Mesenchymal stem cell (in vitro differentiated cells and primary cell): ENCODE data around the gene WNT9A.

ENCODE experiments used
- DNase-seq: peaks from one replicate; pipeline ENCODE4 v3.0.0-alpha.2; 2013
- H2AFZ ChIP-seq: one replicate; pipeline ENCODE4 v1.6.1; 2013; ENCODE audit warnings: low read depth, mild to moderate bottlenecking, control low read depth, inconsistent platforms, low read length, moderate library complexity
- H2AK5ac ChIP-seq: 2 replicates; pipeline ENCODE4 v1.6.1; 2013; ENCODE audit warnings: low read length, moderate library complexity, mild to moderate bottlenecking, inconsistent platforms; ENCODE audit not compliant: severe bottlenecking
- H2BK120ac ChIP-seq: one replicate; pipeline ENCODE4 v1.6.1; 2013; ENCODE audit warnings: low read depth, mild to moderate bottlenecking, inconsistent platforms, low read length, moderate library complexity
- H2BK12ac ChIP-seq, 2 experiments: one replicate each; pipeline ENCODE4 v1.6.1; 2013; ENCODE audit warnings: inconsistent platforms in 2 of 2, low read length in 2 of 2, mild to moderate bottlenecking in 2 of 2, moderate library complexity in 2 of 2, control low read depth in 1 of 2
- H2BK15ac ChIP-seq: one replicate; pipeline ENCODE4 v1.6.1; 2013; ENCODE audit warnings: mild to moderate bottlenecking, low read depth, inconsistent platforms; ENCODE audit not compliant: poor library complexity, severe bottlenecking
- H2BK5ac ChIP-seq: 2 replicates; pipeline ENCODE4 v1.6.1; 2013; ENCODE audit warnings: low read depth, mild to moderate bottlenecking, low read length, control low read depth, inconsistent platforms; ENCODE audit not compliant: poor library complexity, severe bottlenecking
- H3K14ac ChIP-seq, 2 experiments: one replicate each; pipeline ENCODE4 v1.6.1; 2013; ENCODE audit warnings: inconsistent platforms in 2 of 2, low read length in 2 of 2, control low read depth in 1 of 2, mild to moderate bottlenecking in 1 of 2, moderate library complexity in 1 of 2
- H3K18ac ChIP-seq, 2 experiments: one replicate each; pipeline ENCODE4 v1.6.1; 2013; ENCODE audit warnings: inconsistent platforms in 2 of 2, low read length in 2 of 2, control low read depth in 1 of 2, low read depth in 1 of 2, mild to moderate bottlenecking in 1 of 2
- H3K23ac ChIP-seq, 2 experiments: one replicate each; pipeline ENCODE4 v1.6.1; 2013; ENCODE audit warnings: inconsistent platforms in 2 of 2, low read length in 2 of 2, mild to moderate bottlenecking in 2 of 2, moderate library complexity in 2 of 2, control low read depth in 1 of 2
- H3K27ac ChIP-seq: 2 replicates; pipeline ENCODE4 v1.5.1; 2013; ENCODE audit warnings: mild to moderate bottlenecking, moderate library complexity, low read length, control low read depth, inconsistent platforms; ENCODE audit not compliant: poor library complexity, severe bottlenecking
- H3K27me3 ChIP-seq, 2 experiments: 2 replicates each; pipeline versions ENCODE4 v1.6.1 to v1.7.0; 2013; ENCODE audit warnings: low read length in 2 of 2, mild to moderate bottlenecking in 2 of 2, moderate library complexity in 2 of 2, control low read depth in 1 of 2, inconsistent platforms in 1 of 2; ENCODE audit not compliant: control insufficient read depth in 1 of 2, insufficient read depth in 1 of 2
- H3K36me3 ChIP-seq, 2 experiments: 2 replicates each; pipeline versions ENCODE4 v1.6.1 to v1.7.0; 2013; ENCODE audit warnings: low read length in 2 of 2, control low read depth in 1 of 2, inconsistent platforms in 1 of 2, low read depth in 1 of 2, mild to moderate bottlenecking in 1 of 2; ENCODE audit not compliant: insufficient read depth in 2 of 2, control insufficient read depth in 1 of 2
- H3K4ac ChIP-seq, 2 experiments: one replicate each; pipeline ENCODE4 v1.6.1; 2013; ENCODE audit warnings: inconsistent platforms in 2 of 2, low read length in 2 of 2, mild to moderate bottlenecking in 2 of 2, moderate library complexity in 2 of 2, control low read depth in 1 of 2, low read depth in 1 of 2
- H3K4me1 ChIP-seq: 2 replicates; pipeline ENCODE4 v1.6.1; 2013; ENCODE audit warnings: low read depth, low read length, control low read depth; ENCODE audit not compliant: control insufficient read depth, insufficient read depth
- H3K4me2 ChIP-seq: 2 replicates; pipeline ENCODE4 v1.6.1; 2013; ENCODE audit warnings: low read length, mild to moderate bottlenecking, inconsistent platforms; ENCODE audit not compliant: poor library complexity, severe bottlenecking
- H3K4me3 ChIP-seq, 2 experiments: 2 replicates each; pipeline versions ENCODE4 v1.5.1 to v1.7.0; 2013; ENCODE audit warnings: low read length in 2 of 2, mild to moderate bottlenecking in 2 of 2, control low read depth in 1 of 2, low read depth in 1 of 2; ENCODE audit not compliant: insufficient read depth in 1 of 2
- H3K79me1 ChIP-seq: replicated peaks from 2 replicates; pipeline ENCODE4 v1.6.1; 2013; ENCODE audit warnings: mild to moderate bottlenecking, control low read depth, low read length, inconsistent platforms; ENCODE audit not compliant: poor library complexity, severe bottlenecking
- H3K9ac ChIP-seq: 2 replicates; pipeline ENCODE4 v1.7.0; 2013; ENCODE audit warnings: mild to moderate bottlenecking, low read length, moderate library complexity
- H3K9me3 ChIP-seq: 2 replicates; pipeline ENCODE4 v1.7.0; 2013; ENCODE audit warnings: mild to moderate bottlenecking, low read length; ENCODE audit not compliant: control insufficient read depth
- H4K8ac ChIP-seq: one replicate; pipeline ENCODE4 v1.6.1; 2013; ENCODE audit warnings: inconsistent platforms, mild to moderate bottlenecking, low read length, moderate library complexity
- H4K91ac ChIP-seq: one replicate; pipeline ENCODE4 v1.6.1; 2013; ENCODE audit warnings: mild to moderate bottlenecking, low read length, inconsistent platforms
- WGBS: methylation state at CpG from one replicate; pipeline ENCODE4 v1.1.7; 2013; ENCODE audit warnings: mixed read lengths; 5-methylcytosine and 5-hydroxymethylcytosine counted together

Gene WNT9A

GRCh38 chr1:227896710-227897655, 50.7 kb downstream of the WNT9A start:
- Histone ChIP-seq H2BK120ac (no peak overlapping the region), H3K79me1 (no peaks in the 10 kb centered on the region), H3K9ac (no peak overlapping the region), H2AFZ (no peak overlapping the region), H3K18ac (no peak overlapping the region), H3K27ac (no peak overlapping the region), H3K4ac (no peak overlapping the region), H3K4me1 (peaks cover 42% of the 10 kb centered on the region), H2BK12ac (no peak overlapping the region), H3K27me3 (peaks cover 0 to 22% of the 10 kb centered on the region in 2 experiments), H2AK5ac (peak overlapping the region; percentile 37), H3K23ac (no peak overlapping the region), H3K36me3 (no peaks in the 10 kb centered on the region), H3K14ac (no peak overlapping the region), H3K9me3 (no peaks in the 10 kb centered on the region), H3K4me3 (no peak overlapping the region), H4K91ac (no peak overlapping the region), H3K4me2 (no peak overlapping the region), H4K8ac (no peak overlapping the region), H2BK5ac (no peak overlapping the region), H2BK15ac (no peak overlapping the region)
- DNase-seq, result no peak
- 84% methylated on average over 8 of the region's 9 CpGs for WGBS

- peaks cover 0 to 28% of the 10 kb centered on the region in 2 experiments for H3K27me3 ChIP-seq
- H3K18ac ChIP-seq, result no peak overlapping the region
- no peak overlapping the region for H2BK120ac ChIP-seq
- no peak overlapping the region for H3K4ac ChIP-seq
- no peak overlapping the region for H3K9ac ChIP-seq
- H2BK15ac ChIP-seq, result no peak overlapping the region
- no peak overlapping the region for H2AFZ ChIP-seq
- H3K27ac ChIP-seq, result peak overlapping the region; percentile 4
- peak overlapping the region; percentile 20 for H2BK5ac ChIP-seq
- H4K91ac ChIP-seq, result no peak overlapping the region
- WGBS, result 75% methylated on average over 24 of the region's 24 CpGs
- H3K9me3 ChIP-seq, result no peaks in the 10 kb centered on the region
- H2AK5ac ChIP-seq, result peak overlapping the region; percentile 27
- H3K79me1 ChIP-seq, result no peaks in the 10 kb centered on the region
- H3K36me3 ChIP-seq, result no peaks in the 10 kb centered on the region
- peaks cover 43% of the 10 kb centered on the region for H3K4me1 ChIP-seq
- H3K4me3 ChIP-seq, result no peak overlapping the region
- no peak overlapping the region for H3K23ac ChIP-seq
- DNase-seq, result no peak
- no peak overlapping the region for H3K4me2 ChIP-seq
- H4K8ac ChIP-seq, result no peak overlapping the region
- H2BK12ac ChIP-seq, result no peak overlapping the region
- no peak overlapping the region for H3K14ac ChIP-seq
Measured at GRCh38 chr1:227895828-227896685, 51.7 kb downstream of the WNT9A start.

- H3K9ac ChIP-seq, result no peak overlapping the region
- no peak overlapping the region for H3K27ac ChIP-seq
- H2BK12ac ChIP-seq, result no peak overlapping the region
- no peak overlapping the region for H3K4me2 ChIP-seq
- H3K79me1 ChIP-seq, result no peaks in the 10 kb centered on the region
- no peak overlapping the region for H2BK120ac ChIP-seq
- 90% methylated on average over 12 of the region's 12 CpGs for WGBS
- H2BK5ac ChIP-seq, result no peak overlapping the region
- H2AFZ ChIP-seq, result no peak overlapping the region
- no peak overlapping the region for H3K4ac ChIP-seq
- peaks cover 50% of the 10 kb centered on the region for H3K4me1 ChIP-seq
- no peak for DNase-seq
- H2AK5ac ChIP-seq, result peak overlapping the region; percentile 57
- H3K4me3 ChIP-seq, result no peak overlapping the region
- peaks cover 0 to 27% of the 10 kb centered on the region in 2 experiments for H3K27me3 ChIP-seq
- no peak overlapping the region for H3K18ac ChIP-seq
- H3K23ac ChIP-seq, result no peak overlapping the region
- no peak overlapping the region for H4K8ac ChIP-seq
- no peaks in the 10 kb centered on the region for H3K9me3 ChIP-seq
- no peaks in the 10 kb centered on the region for H3K36me3 ChIP-seq
- H4K91ac ChIP-seq, result no peak overlapping the region
- no peak overlapping the region for H2BK15ac ChIP-seq
- H3K14ac ChIP-seq, result no peak overlapping the region
Measured at GRCh38 chr1:227894831-227895451, 52.8 kb downstream of the WNT9A start.
